RWPE2 (cell line): ENCODE results near the gene SSH3.

Experiments used
- ATAC-seq: fragments of 200-7000 bp; cut with Tn5 transposase; 3 replicates; pipeline ENCODE4 v1.9.1; 2021; ENCODE audit warnings: low read depth
- DNase-seq: peaks from one replicate; pipeline ENCODE4 v3.0.0-alpha.2; 2020; ENCODE audit warnings: low spot score
- H3K27ac ChIP-seq: fragments of 450-650 bp; 2 replicates; pipeline ENCODE4 v1.5.1; 2017; ENCODE audit warnings: mild to moderate bottlenecking; ENCODE audit not compliant: poor library complexity, severe bottlenecking
- H3K27me3 ChIP-seq: fragments of 250-450 bp; sonication (Bioruptor Pico); 2 replicates; pipeline ENCODE4 v1.5.1; 2021; ENCODE audit warnings: mild to moderate bottlenecking, moderate library complexity; ENCODE audit not compliant: insufficient read depth, poor library complexity, severe bottlenecking
- H3K36me3 ChIP-seq: fragments of 250-450 bp; sonication (Bioruptor Pico); 2 replicates; pipeline ENCODE4 v1.5.1; 2020; ENCODE audit warnings: low read depth, mild to moderate bottlenecking, moderate library complexity
- H3K4me1 ChIP-seq: fragments of 250-450 bp; sonication (Bioruptor Pico); 2 replicates; pipeline ENCODE4 v1.5.1; 2021; ENCODE audit warnings: mild to moderate bottlenecking, moderate library complexity; ENCODE audit not compliant: insufficient read depth, poor library complexity, severe bottlenecking
- H3K4me3 ChIP-seq: fragments of 250-450 bp; sonication (Bioruptor Pico); 2 replicates; pipeline ENCODE4 v1.5.1; 2021; ENCODE audit warnings: mild to moderate bottlenecking, moderate library complexity; ENCODE audit not compliant: severe bottlenecking
- H3K9me3 ChIP-seq: fragments of 250-450 bp; sonication (Bioruptor Pico); 2 replicates; pipeline ENCODE4 v1.5.1; 2021; ENCODE audit warnings: mild to moderate bottlenecking, moderate library complexity; ENCODE audit not compliant: severe bottlenecking
- CTCF ChIP-seq: fragments of 450-650 bp; IDR thresholded peaks from one replicate; pipeline ENCODE4 v1.5.1; 2017; ENCODE audit warnings: mild to moderate bottlenecking, moderate library complexity; ENCODE audit not compliant: poor library complexity, severe bottlenecking

SSH3 gene

GRCh38 chr11:67303132-67303834 is at the start of gene SSH3:
SSH3 (plus strand) TSS chr11:67303530; CDS start chr11:67303626, 96 bp downstream.
- Histone ChIP-seq H3K36me3 (peaks cover 44% of the 10 kb centered on the region), H3K4me3 (peak within 1 kb of the TSS; percentile 68), H3K27me3 (no peaks in the 10 kb centered on the region), H3K27ac (peak within 1 kb of the TSS; percentile 82), H3K9me3 (no peaks in the 10 kb centered on the region), H3K4me1 (peaks cover 13% of the 10 kb centered on the region)
- DNase-seq, result peak; percentile 85
- ATAC-seq, result peak; percentile 79
- TF ChIP-seq CTCF, result no peak

- Histone ChIP-seq H3K27ac (no peak overlapping the region), H3K4me1 (peaks cover under 1% of the 10 kb centered on the region), H3K4me3 (no peak overlapping the region), H3K36me3 (peaks cover 74% of the 10 kb centered on the region), H3K9me3 (no peaks in the 10 kb centered on the region), H3K27me3 (no peaks in the 10 kb centered on the region)
- ATAC-seq (no peak), DNase-seq (no peak)
- no peak for TF ChIP-seq CTCF
These were observed 49.3 kb upstream of the SSH3 start for GRCh38 chr11:67253872-67254624.

- DNase-seq (no peak), ATAC-seq (no peak)
- Histone ChIP-seq H3K27me3 (no peaks in the 10 kb centered on the region), H3K36me3 (peaks cover 66% of the 10 kb centered on the region), H3K4me1 (no peaks in the 10 kb centered on the region), H3K27ac (no peak overlapping the region), H3K4me3 (no peak overlapping the region), H3K9me3 (no peaks in the 10 kb centered on the region)
- TF ChIP-seq CTCF, result no peak
These were observed 48.5 kb upstream of the SSH3 start for GRCh38 chr11:67254798-67255197.

GRCh38 chr11:67255353-67255752 is 48.0 kb upstream of the SSH3 start:
- ATAC-seq (no peak), DNase-seq (no peak)
- H3K27ac ChIP-seq, result no peak overlapping the region
- no peaks in the 10 kb centered on the region for H3K27me3 ChIP-seq
- H3K4me3 ChIP-seq, result no peak overlapping the region
- TF ChIP-seq CTCF, result no peak
- peaks cover 61% of the 10 kb centered on the region for H3K36me3 ChIP-seq
- H3K4me1 ChIP-seq, result no peaks in the 10 kb centered on the region
- H3K9me3 ChIP-seq, result no peaks in the 10 kb centered on the region

GRCh38 chr11:67255864-67256263 is 47.5 kb upstream of the SSH3 start:
- no peak for TF ChIP-seq CTCF
- no peak overlapping the region for H3K27ac ChIP-seq
- ATAC-seq, result no peak
- peaks cover 56% of the 10 kb centered on the region for H3K36me3 ChIP-seq
- DNase-seq, result no peak
- H3K4me3 ChIP-seq, result no peak overlapping the region
- no peaks in the 10 kb centered on the region for H3K4me1 ChIP-seq
- no peaks in the 10 kb centered on the region for H3K9me3 ChIP-seq
- no peaks in the 10 kb centered on the region for H3K27me3 ChIP-seq
